Upper lobe of left lung (tissue), 6 donors: ENCODE data around the gene LYRM4. TPM values are rescaled to one million over a fixed set of nuclear protein-coding genes. Genes with fewer than 3 reads are reported as not detected.

Experiments used
- ATAC-seq, 2 donors: fragments of 200-7000 bp; cut with Tn5 transposase; one replicate each; pipeline ENCODE4 v1.9.1; 2022; ENCODE audit warnings: mild to moderate bottlenecking in 2 of 2, moderate library complexity in 2 of 2; ENCODE audit not compliant: low FRiP score in 2 of 2
- DNase-seq, 2 donors: peaks; one replicate each; pipeline ENCODE4 v3.0.0-alpha.2; 2019 to 2020
- H3K27ac ChIP-seq, 4 donors: fragments of 200-600 bp; sonication (generic); one replicate each; pipeline ENCODE4 v1.5.1; 2016 to 2019
- H3K27me3 ChIP-seq, 4 donors: fragments of 200-600 bp; sonication (generic); one replicate each; pipeline ENCODE4 v1.5.1; 2017 to 2019
- H3K36me3 ChIP-seq, 4 donors: fragments of 200-600 bp; sonication (generic); one replicate each; pipeline ENCODE4 v1.5.1; 2016 to 2019
- H3K4me1 ChIP-seq, 4 donors: fragments of 200-600 bp; sonication (generic); one replicate each; pipeline ENCODE4 v1.5.1; 2018 to 2019
- H3K4me3 ChIP-seq, 4 donors: fragments of 200-600 bp; sonication (generic); one replicate each; pipeline ENCODE4 v1.5.1; 2017 to 2019; ENCODE audit warnings: mild to moderate bottlenecking in 2 of 4, moderate library complexity in 1 of 4
- H3K9me3 ChIP-seq, 4 donors: fragments of 200-600 bp; sonication (generic); one replicate each; pipeline ENCODE4 v1.5.1; 2018 to 2019
- CTCF ChIP-seq, 6 experiments: fragments of 450-650 bp in 4 of 6; fragments of 200-600 bp in 2 of 6; sonication (generic) in 2 of 6; IDR thresholded peaks; one replicate each; pipeline ENCODE4 v1.5.1; 2016 to 2019; ENCODE audit warnings: antibody characterized with exemption in 6 of 6
- EP300 ChIP-seq, 4 donors: sonication (generic); formaldehyde crosslinking; IDR thresholded peaks; one replicate each; pipeline ENCODE4 v1.5.1; 2017; ENCODE audit warnings: antibody characterized with exemption in 4 of 4, control low read depth in 2 of 4
- POLR2A ChIP-seq, 4 donors: fragments of 450-650 bp; IDR thresholded peaks; one replicate each; pipeline ENCODE4 v1.5.1; 2016 to 2017; ENCODE audit warnings: antibody characterized with exemption in 4 of 4, mild to moderate bottlenecking in 2 of 4
- POLR2AphosphoS5 ChIP-seq, 2 donors: sonication (generic); formaldehyde crosslinking; IDR thresholded peaks; one replicate each; pipeline ENCODE4 v1.5.1; 2017; ENCODE audit warnings: antibody characterized with exemption in 2 of 2
- WGBS, 2 donors: methylation state at CpG; one replicate each; pipeline ENCODE4 v1.1.5; 2017 to 2018; 5-methylcytosine and 5-hydroxymethylcytosine counted together
- total RNA-seq, 6 donors: library from RNA; depleted of rRNA in 4 of 6; stranded (reverse); fragments of >200 nt in 4 of 6; gene quantifications; one replicate each; pipeline versions ENCODE4 v1.1.0 to v1.2.1, GENCODE V29; 2016 to 2021
- donor health status: DM: no; HTN: no; CAD: no; lungs with moderate emphysema.
- donor health status: DM: no; HTN: yes; CAD: no; lungs with severe emphysema.

The LYRM4 gene
- total RNA-seq, 6 donors from 2014 or later, result 5.8 to 24.1 (median 15.9) TPM

- H3K36me3 ChIP-seq, result peaks cover 0 to under 1% (median 0%) of the 10 kb centered on the region in 4 donors
- no peaks in the 10 kb centered on the region for H3K9me3 ChIP-seq
- no peaks in the 10 kb centered on the region for H3K27me3 ChIP-seq
- TF ChIP-seq CTCF (IDR thresholded peaks at IDR 0.05) (no peak), EP300 (IDR thresholded peaks at IDR 0.05) (no peak), POLR2AphosphoS5 (IDR thresholded peaks at IDR 0.05) (no peak), POLR2A (IDR thresholded peaks at IDR 0.05) (no peak)
- H3K4me1 ChIP-seq, result peaks cover 0 to 13% (median 3%) of the 10 kb centered on the region in 4 donors
- H3K4me3 ChIP-seq, result no peak overlapping the region
- DNase-seq (no peak), ATAC-seq (peak in 1 of 2 donors; percentile 66)
- H3K27ac ChIP-seq, result no peak overlapping the region
- WGBS, 2 donors, result 72 to 73% methylated on average over 13 of the region's 13 CpGs
These were observed 14.3 kb downstream of the LYRM4 start for GRCh38 chr6:5246141-5247097.

GRCh38 chr6:5243069-5243468, 17.7 kb downstream of the LYRM4 start:
- 93 to 97% methylated on average over 12 of the region's 12 CpGs for WGBS, 2 donors
- ATAC-seq (no peak), DNase-seq (peak in 1 of 2 donors; percentile 53)
- Histone ChIP-seq H3K27me3 (no peaks in the 10 kb centered on the region), H3K36me3 (peaks cover 0 to 6% (median 0%) of the 10 kb centered on the region in 4 donors), H3K9me3 (no peaks in the 10 kb centered on the region), H3K4me1 (peaks cover 0 to 13% (median 3%) of the 10 kb centered on the region in 4 donors), H3K27ac (no peak overlapping the region), H3K4me3 (no peak overlapping the region)
- TF ChIP-seq POLR2AphosphoS5 (IDR thresholded peaks at IDR 0.05) (no peak), POLR2A (IDR thresholded peaks at IDR 0.05) (no peak)

GRCh38 chr6:5241252-5241651, 19.5 kb downstream of the LYRM4 start:
- ATAC-seq, result no peak
- H3K27me3 ChIP-seq, result no peaks in the 10 kb centered on the region

GRCh38 chr6:5238336-5238735, 22.4 kb downstream of the LYRM4 start:
- ATAC-seq, result no peak
- H3K9me3 ChIP-seq, result no peaks in the 10 kb centered on the region

More at GRCh38 chr6:5241252-5241651, 19.5 kb downstream of the LYRM4 start:
- DNase-seq, result no peak
- no peak overlapping the region for H3K4me3 ChIP-seq
- WGBS, 2 donors, result 91 to 100% methylated on average over 2 of the region's 2 CpGs
- TF ChIP-seq CTCF (IDR thresholded peaks at IDR 0.05) (no peak), EP300 (IDR thresholded peaks at IDR 0.05) (no peak), POLR2AphosphoS5 (IDR thresholded peaks at IDR 0.05) (no peak), POLR2A (IDR thresholded peaks at IDR 0.05) (no peak)
- H3K4me1 ChIP-seq, result peaks cover 0 to 2% (median 0%) of the 10 kb centered on the region in 4 donors
- no peaks in the 10 kb centered on the region for H3K9me3 ChIP-seq
- H3K27ac ChIP-seq, result no peak overlapping the region
- peaks cover 0 to 7% (median 0%) of the 10 kb centered on the region in 4 donors for H3K36me3 ChIP-seq

More at GRCh38 chr6:5238336-5238735, 22.4 kb downstream of the LYRM4 start:
- TF ChIP-seq CTCF (IDR thresholded peaks at IDR 0.05) (no peak), EP300 (IDR thresholded peaks at IDR 0.05) (no peak), POLR2AphosphoS5 (IDR thresholded peaks at IDR 0.05) (no peak)
- 92 to 100% methylated on average over 1 of the region's 1 CpG for WGBS, 2 donors
- H3K4me1 ChIP-seq, result no peaks in the 10 kb centered on the region
- no peaks in the 10 kb centered on the region for H3K27me3 ChIP-seq
- peaks cover 0 to 15% (median 0%) of the 10 kb centered on the region in 4 donors for H3K36me3 ChIP-seq
- no peak overlapping the region for H3K27ac ChIP-seq
- DNase-seq, result no peak
- no peak overlapping the region for H3K4me3 ChIP-seq
